Bronchial epithelial cell (primary cell): ENCODE data around the gene AFF3. TPM values are rescaled to one million over a fixed set of nuclear protein-coding genes. Genes with fewer than 3 reads are reported as not detected.

Source experiments
- DNase-seq: peaks from one replicate; pipeline ENCODE4 v3.0.0-alpha.2; 2010; ENCODE audit warnings: low read depth
- FAIRE-seq: peaks from 2 replicates; lab custom pipeline; 2011; peaks lifted over from hg19 to GRCh38; lab: Jason Lieb, UNC
- H3K27me3 ChIP-seq: 2 replicates; pipeline ENCODE4 v1.5.1; 2011; ENCODE audit warnings: low read length; ENCODE audit not compliant: control insufficient read depth, insufficient read depth
- H3K36me3 ChIP-seq: 2 replicates; pipeline ENCODE4 v1.5.1; 2011; ENCODE audit warnings: low read length; ENCODE audit not compliant: control insufficient read depth, insufficient read depth
- H3K4me3 ChIP-seq: 2 replicates; pipeline ENCODE4 v1.5.1; 2011; ENCODE audit warnings: mild to moderate bottlenecking, low read depth, low read length, control low read depth
- total RNA-seq: library from RNA; depleted of rRNA; stranded (reverse); fragments of >200 nt; gene quantifications from 2 replicates; pipeline ENCODE4 v1.2.1, GENCODE V29; 2014
- TF ChIP-seq, protein P1 (sequence below): IDR thresholded peaks from 2 replicates; pipeline ENCODE4 v1.5.1; 2011; ENCODE audit warnings: mild to moderate bottlenecking, moderate library complexity, low read length, control low read depth, inconsistent platforms; ENCODE audit not compliant: insufficient read depth, severe bottlenecking

Gene AFF3
- total RNA-seq, 1 donor from 2014 or later: not detected

DNA sequence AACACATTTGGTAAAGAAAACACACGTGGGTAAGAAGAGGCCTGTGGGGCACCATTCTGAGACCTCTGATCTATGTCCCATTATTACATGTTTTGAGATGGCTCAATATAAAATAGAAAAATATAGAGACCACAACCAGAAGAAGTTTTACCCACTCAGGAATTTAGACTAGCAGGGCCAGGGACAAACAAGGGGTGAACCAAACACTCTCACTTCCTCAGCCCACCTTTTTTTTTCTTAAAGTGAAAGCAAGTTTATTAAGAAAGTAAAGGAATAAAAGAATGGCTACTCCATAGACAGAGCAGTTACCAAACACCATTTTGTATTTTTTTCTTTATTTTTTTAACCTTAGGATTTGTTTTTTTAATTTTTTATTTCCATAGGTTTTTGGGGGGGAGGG lies 533.5 kb downstream of the AFF3 start:
- DNase-seq (no peak), FAIRE-seq (no peak)
- TF ChIP-seq, protein P1, sequence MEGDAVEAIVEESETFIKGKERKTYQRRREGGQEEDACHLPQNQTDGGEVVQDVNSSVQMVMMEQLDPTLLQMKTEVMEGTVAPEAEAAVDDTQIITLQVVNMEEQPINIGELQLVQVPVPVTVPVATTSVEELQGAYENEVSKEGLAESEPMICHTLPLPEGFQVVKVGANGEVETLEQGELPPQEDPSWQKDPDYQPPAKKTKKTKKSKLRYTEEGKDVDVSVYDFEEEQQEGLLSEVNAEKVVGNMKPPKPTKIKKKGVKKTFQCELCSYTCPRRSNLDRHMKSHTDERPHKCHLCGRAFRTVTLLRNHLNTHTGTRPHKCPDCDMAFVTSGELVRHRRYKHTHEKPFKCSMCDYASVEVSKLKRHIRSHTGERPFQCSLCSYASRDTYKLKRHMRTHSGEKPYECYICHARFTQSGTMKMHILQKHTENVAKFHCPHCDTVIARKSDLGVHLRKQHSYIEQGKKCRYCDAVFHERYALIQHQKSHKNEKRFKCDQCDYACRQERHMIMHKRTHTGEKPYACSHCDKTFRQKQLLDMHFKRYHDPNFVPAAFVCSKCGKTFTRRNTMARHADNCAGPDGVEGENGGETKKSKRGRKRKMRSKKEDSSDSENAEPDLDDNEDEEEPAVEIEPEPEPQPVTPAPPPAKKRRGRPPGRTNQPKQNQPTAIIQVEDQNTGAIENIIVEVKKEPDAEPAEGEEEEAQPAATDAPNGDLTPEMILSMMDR: no peak

DNA sequence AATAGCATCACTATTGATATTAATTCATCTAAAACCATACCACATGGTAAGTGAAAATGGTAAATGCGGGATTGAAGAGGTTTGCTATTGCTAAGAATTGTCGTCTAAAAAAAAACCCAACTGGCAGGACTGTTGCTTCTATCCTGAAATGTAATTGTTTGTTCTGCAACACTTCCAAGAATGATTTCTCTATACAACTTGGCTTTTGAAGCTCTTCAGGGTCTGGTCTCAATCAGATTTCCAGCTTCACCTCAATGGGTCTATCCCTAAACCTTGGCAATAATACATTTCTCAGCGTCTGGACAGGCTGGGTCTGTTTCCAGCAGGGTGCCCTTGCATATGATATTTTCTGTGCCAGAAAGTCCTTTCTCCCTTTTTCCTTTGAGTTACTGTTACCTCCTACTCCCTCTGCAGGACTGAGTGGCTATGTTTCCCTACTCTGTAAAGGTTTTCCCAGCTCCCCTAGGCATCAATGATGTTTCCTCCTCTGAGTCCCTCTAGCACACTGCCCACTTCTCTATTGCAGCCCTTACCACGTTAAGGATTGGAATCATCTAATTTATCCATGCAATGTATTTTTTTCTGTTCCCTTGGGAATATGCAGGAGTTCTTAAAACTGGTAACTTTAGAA lies 534.4 kb downstream of the AFF3 start:
- FAIRE-seq (no peak), DNase-seq (no peak)
- Histone ChIP-seq H3K27me3 (no peaks in the 10 kb centered on the region), H3K4me3 (no peak overlapping the region), H3K36me3 (no peaks in the 10 kb centered on the region)
- TF ChIP-seq, protein P1: no peak

More for the DNA sequence above, 533.5 kb downstream of the AFF3 start:
- Histone ChIP-seq H3K36me3 (no peaks in the 10 kb centered on the region), H3K4me3 (no peak overlapping the region), H3K27me3 (no peaks in the 10 kb centered on the region)

DNA sequence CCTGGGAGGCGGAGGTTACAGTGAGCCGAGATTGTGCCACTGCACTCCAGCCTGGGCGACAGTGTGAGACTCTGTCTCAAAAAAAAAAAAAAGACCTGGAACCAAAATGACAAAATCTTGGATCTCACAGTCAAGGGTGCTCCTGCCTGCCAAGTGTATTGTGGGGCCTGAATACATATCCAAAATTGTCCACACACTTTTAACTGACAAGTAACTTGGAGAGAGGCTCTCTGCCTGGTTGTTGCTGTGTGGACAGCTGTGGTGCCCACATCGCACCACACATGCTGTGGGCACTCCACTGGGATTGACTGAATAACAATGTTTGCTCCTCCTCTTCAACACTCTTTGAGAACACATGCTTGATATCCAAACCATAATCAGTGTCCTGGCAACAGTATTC lies 534.9 kb downstream of the AFF3 start:
- TF ChIP-seq, protein P1: no peak
- FAIRE-seq (no peak), DNase-seq (no peak)
- Histone ChIP-seq H3K4me3 (no peak overlapping the region), H3K27me3 (no peaks in the 10 kb centered on the region), H3K36me3 (no peaks in the 10 kb centered on the region)

DNA sequence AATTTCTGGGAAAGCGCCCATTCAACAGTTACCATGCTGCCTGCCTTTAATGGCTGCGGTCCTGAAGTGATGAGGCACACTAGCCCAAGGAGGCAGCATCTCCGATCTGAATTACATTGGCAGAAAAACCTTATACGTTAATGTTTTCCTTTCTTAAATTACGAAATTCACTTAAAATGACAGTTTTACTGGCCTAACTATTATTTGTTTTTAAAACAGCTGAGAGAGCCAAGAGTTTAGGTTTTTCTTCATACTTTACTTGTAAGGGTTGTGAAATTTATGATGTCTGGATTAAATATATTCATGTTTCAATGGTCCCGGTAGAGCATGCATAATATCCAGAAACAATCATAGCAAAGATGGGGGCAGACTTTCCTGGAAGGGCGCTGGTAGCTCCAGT lies 537.4 kb downstream of the AFF3 start:
- H3K27me3 ChIP-seq: peaks cover 2% of the 10 kb centered on the region
- TF ChIP-seq, protein P1: no peak
- H3K4me3 ChIP-seq: no peak overlapping the region
- no peaks in the 10 kb centered on the region for H3K36me3 ChIP-seq
- DNase-seq: no peak
- FAIRE-seq: no peak

DNA sequence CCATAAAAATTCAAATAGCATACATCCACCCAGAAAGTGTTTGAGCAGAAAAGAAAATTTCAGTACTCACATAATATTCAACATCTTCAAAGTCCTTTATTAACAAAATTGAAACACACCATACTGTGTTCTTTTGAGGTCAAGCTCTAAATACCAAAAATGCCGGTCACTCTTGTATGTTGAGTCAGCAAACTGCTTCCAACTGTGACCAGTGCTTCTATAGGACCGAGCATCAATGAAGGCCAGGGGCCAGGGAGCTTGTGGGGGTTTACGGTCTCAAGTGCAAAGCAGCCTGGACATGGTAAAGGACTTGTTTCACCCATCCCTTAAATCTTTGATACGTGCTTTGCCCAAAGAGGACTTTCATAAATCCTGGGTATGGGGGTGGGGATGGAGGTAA lies 539.9 kb downstream of the AFF3 start:
- Histone ChIP-seq H3K4me3 (no peak overlapping the region), H3K27me3 (peaks cover 2% of the 10 kb centered on the region)
- TF ChIP-seq, protein P1: no peak

More for the DNA sequence above, 539.9 kb downstream of the AFF3 start:
- FAIRE-seq: no peak
- no peaks in the 10 kb centered on the region for H3K36me3 ChIP-seq
- no peak for DNase-seq
